K562 (cell line): ENCODE data around the gene CLCN1. TPM values are rescaled to one million over a fixed set of nuclear protein-coding genes. Genes with fewer than 3 reads are reported as not detected.

Experiments
- CXXC5 ChIP-seq: fragments of 250-450 bp; sonication (Bioruptor Pico); IDR thresholded peaks from 2 replicates; pipeline ENCODE4 v1.8.0; 2022; ENCODE audit warnings: inconsistent platforms, mild to moderate bottlenecking, moderate library complexity
- FOXO4 ChIP-seq: fragments of 450-650 bp; formaldehyde crosslinking; IDR thresholded peaks from 2 replicates; pipeline ENCODE4 v1.4.0; 2020; ENCODE audit warnings: mild to moderate bottlenecking, moderate library complexity
- JUND ChIP-seq, 2 experiments: IDR thresholded peaks; 2 replicates in 1 of 2; 3 replicates in 1 of 2; pipeline ENCODE4 v1.6.1; 2011; ENCODE audit warnings: borderline replicate concordance in 2 of 2, low read depth in 2 of 2, low read length in 2 of 2, improper control_type of control experiment in 1 of 2, missing biosample characterization in 1 of 2, missing genetic modification characterization in 1 of 2, missing genetic modification reagents in 1 of 2
- KLF16 ChIP-seq: IDR thresholded peaks from 2 replicates; pipeline ENCODE4 v1.6.1; 2016; ENCODE audit warnings: antibody characterized with exemption
- MGA ChIP-seq: fragments of 450-650 bp; IDR thresholded peaks from 2 replicates; pipeline ENCODE4 v1.6.1; 2016; ENCODE audit warnings: mild to moderate bottlenecking, moderate library complexity
- SIN3A ChIP-seq, 2 experiments: fragments of 150-350 bp in 1 of 2; IDR thresholded peaks; 2 replicates each; pipeline ENCODE4 v1.6.1; 2011 to 2016; ENCODE audit warnings: borderline replicate concordance in 2 of 2, low read depth in 2 of 2, low read length in 2 of 2, mild to moderate bottlenecking in 2 of 2, moderate library complexity in 2 of 2; ENCODE audit not compliant: control insufficient read depth in 1 of 2
- TAF1 ChIP-seq: IDR thresholded peaks from 2 replicates; pipeline ENCODE4 v1.6.1; 2011; ENCODE audit warnings: mild to moderate bottlenecking, low read length, moderate library complexity; ENCODE audit not compliant: insufficient read depth, control insufficient read depth, severe bottlenecking; ENCODE audit errors: extremely low read depth
- U2AF1 ChIP-seq: fragments of 200-400 bp; formaldehyde crosslinking; optimal IDR thresholded peaks from 2 replicates; pipeline ENCODE3; 2017; ENCODE audit warnings: mild to moderate bottlenecking, low read depth, low read length, moderate library complexity
- ZNF134 ChIP-seq: fragments of 250-450 bp; sonication (Bioruptor Pico); conservative IDR thresholded peaks from 2 replicates; pipeline ENCODE4 v1.4.0; 2020
- ZNF384 ChIP-seq: IDR thresholded peaks from 2 replicates; pipeline ENCODE4 v1.6.1; 2012; ENCODE audit warnings: low read depth, low read length, improper control_type of control experiment
- polyA plus RNA-seq, 8 experiments: library from polyadenylated mRNA; depleted of rRNA in 4 of 8; stranded (reverse) in 5 of 8; unstranded in 3 of 8; fragments of >200 nt; fragmentation: Nextera tagmentation in 2 of 8; fragmentation: Illumina TruSeq in 1 of 8; extraction: Ambion mirVana in 2 of 8; extraction: Trizol in 1 of 8; gene quantifications; 2 replicates each; pipeline versions ENCODE4 v1.2.1 to v1.2.3, GENCODE V29; 2011 to 2014; ENCODE audit warnings: inconsistent platforms in 1 of 8, missing spikeins in 1 of 8
- total RNA-seq, 7 experiments: library from RNA; depleted of rRNA in 6 of 7; stranded (reverse); fragments of >200 nt in 6 of 7; fragmentation: Illumina TruSeq in 2 of 7; extraction: Trizol in 2 of 7; gene quantifications; 2 replicates each; pipeline versions ENCODE4 v1.2.1 to v1.2.3, GENCODE V29; 2011 to 2021; ENCODE audit warnings: low replicate concordance in 1 of 7
- TF ChIP-seq, protein P1 (sequence below), 2 experiments: IDR thresholded peaks; 2 replicates each; pipeline ENCODE4 v1.6.1; 2011; ENCODE audit warnings: borderline replicate concordance in 1 of 2, control low read depth in 1 of 2, low read depth in 1 of 2, low read length in 1 of 2, mild to moderate bottlenecking in 1 of 2, mixed read lengths in 1 of 2, moderate library complexity in 1 of 2; ENCODE audit not compliant: insufficient read depth in 1 of 2, insufficient read length in 1 of 2, poor library complexity in 1 of 2, severe bottlenecking in 1 of 2; ENCODE audit errors: extremely low read depth in 1 of 2

CLCN1 gene
- total and polyA plus RNA-seq, 9 of the 15 experiments (the other 6 are each of a cell fraction or from before 2014, with no cell fraction given): 0.01 to 0.11 (median 0.04) TPM; not detected in 4

GRCh38 chr7:143380260-143380645, 64.3 kb downstream of the CLCN1 start (continued):
- peak; percentile 38; the same call in 1 of the 2 replicates for TF ChIP-seq JUND (IDR thresholded peaks at IDR 0.05; ENCODE audit: borderline replicate concordance, low read depth, low read length)
- peak; percentile 35; the same call in 1 of the 3 replicates for TF ChIP-seq JUND (tag; IDR thresholded peaks at IDR 0.05; ENCODE audit: borderline replicate concordance, low read depth, low read length)
- 0 out of 2 replicates have a peak, but pooled peaks have one; percentile 34 for TF ChIP-seq KLF16
- TF ChIP-seq FOXO4 (CRISPR knock-in tag): 0 out of 2 replicates have a peak, but pooled peaks have one; percentile 30
- TF ChIP-seq SIN3A (IDR thresholded peaks at IDR 0.05; ENCODE audit: borderline replicate concordance in 2 of 2, control insufficient read depth in 1 of 2, low read depth in 2 of 2, low read length in 2 of 2): 0 out of 4 replicates have a peak, but pooled peaks of 1 of the 2 experiments have one; percentile 18
- no peak for TF ChIP-seq U2AF1
- TF ChIP-seq, protein P1, sequence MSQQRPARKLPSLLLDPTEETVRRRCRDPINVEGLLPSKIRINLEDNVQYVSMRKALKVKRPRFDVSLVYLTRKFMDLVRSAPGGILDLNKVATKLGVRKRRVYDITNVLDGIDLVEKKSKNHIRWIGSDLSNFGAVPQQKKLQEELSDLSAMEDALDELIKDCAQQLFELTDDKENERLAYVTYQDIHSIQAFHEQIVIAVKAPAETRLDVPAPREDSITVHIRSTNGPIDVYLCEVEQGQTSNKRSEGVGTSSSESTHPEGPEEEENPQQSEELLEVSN (IDR thresholded peaks at IDR 0.05; ENCODE audit: borderline replicate concordance in 1 of 2, extremely low read depth in 1 of 2, insufficient read depth in 1 of 2, insufficient read length in 1 of 2, low read depth in 1 of 2, low read length in 1 of 2, poor library complexity in 1 of 2, severe bottlenecking in 1 of 2): peak in 1 of 2 experiments; percentile 45
- TF ChIP-seq ZNF134 (CRISPR knock-in tag): no peak
- 0 out of 2 replicates have a peak, but pooled peaks have one; percentile 55 for TF ChIP-seq MGA
- peak; percentile 77 for TF ChIP-seq TAF1
- TF ChIP-seq ZNF384: peak; percentile 91
- TF ChIP-seq CXXC5 (CRISPR knock-in tag): peak; percentile 73
